ENCODE data around the gene CDHR3.

Gene CDHR3

DNA sequence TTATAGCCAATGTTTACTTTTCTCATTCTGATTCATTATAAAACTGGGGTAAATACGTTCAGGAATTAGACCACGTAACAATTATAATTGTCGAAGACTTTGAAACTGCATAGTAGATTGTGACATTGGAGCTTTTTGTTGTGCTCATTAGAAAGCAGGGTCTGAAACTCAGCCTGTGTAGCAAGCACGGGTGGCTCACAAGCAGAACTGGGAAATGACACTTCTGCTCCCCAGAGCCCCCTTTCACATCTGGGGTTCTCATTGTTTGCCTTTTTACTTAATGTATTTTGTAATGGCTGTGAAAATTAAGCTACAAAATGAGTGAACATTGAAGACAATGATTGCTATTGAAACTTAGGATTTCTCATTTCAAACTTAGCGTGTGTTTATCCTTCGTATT lies 72.9 kb downstream of the CDHR3 start:
- Histone ChIP-seq H3K4me1 (ENCODE audit: low read depth, poor library complexity, severe bottlenecking) (no peaks in the 10 kb centered on the region), H3K27ac (no peak overlapping the region), H3K27me3 (ENCODE audit: insufficient read depth, low read depth) (no peaks in the 10 kb centered on the region), H3K4me2 (no peak overlapping the region), H4K20me1 (ENCODE audit: insufficient read depth) (no peaks in the 10 kb centered on the region), H3K4me3 (IDR thresholded peaks at IDR 0.05; ENCODE audit: insufficient read depth, low read depth, low read length) (no peak overlapping the region), H3K79me2 (ENCODE audit: insufficient read depth, low read depth) (no peaks in the 10 kb centered on the region), H3K9ac (no peak overlapping the region), H2AFZ (ENCODE audit: low read depth) (no peak overlapping the region), H3K36me3 (ENCODE audit: insufficient read depth) (no peaks in the 10 kb centered on the region)
- TF ChIP-seq, protein P1, sequence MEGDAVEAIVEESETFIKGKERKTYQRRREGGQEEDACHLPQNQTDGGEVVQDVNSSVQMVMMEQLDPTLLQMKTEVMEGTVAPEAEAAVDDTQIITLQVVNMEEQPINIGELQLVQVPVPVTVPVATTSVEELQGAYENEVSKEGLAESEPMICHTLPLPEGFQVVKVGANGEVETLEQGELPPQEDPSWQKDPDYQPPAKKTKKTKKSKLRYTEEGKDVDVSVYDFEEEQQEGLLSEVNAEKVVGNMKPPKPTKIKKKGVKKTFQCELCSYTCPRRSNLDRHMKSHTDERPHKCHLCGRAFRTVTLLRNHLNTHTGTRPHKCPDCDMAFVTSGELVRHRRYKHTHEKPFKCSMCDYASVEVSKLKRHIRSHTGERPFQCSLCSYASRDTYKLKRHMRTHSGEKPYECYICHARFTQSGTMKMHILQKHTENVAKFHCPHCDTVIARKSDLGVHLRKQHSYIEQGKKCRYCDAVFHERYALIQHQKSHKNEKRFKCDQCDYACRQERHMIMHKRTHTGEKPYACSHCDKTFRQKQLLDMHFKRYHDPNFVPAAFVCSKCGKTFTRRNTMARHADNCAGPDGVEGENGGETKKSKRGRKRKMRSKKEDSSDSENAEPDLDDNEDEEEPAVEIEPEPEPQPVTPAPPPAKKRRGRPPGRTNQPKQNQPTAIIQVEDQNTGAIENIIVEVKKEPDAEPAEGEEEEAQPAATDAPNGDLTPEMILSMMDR (conservative IDR thresholded peaks at IDR 0.05; ENCODE audit: low read depth, low read length), result no peak

DNA sequence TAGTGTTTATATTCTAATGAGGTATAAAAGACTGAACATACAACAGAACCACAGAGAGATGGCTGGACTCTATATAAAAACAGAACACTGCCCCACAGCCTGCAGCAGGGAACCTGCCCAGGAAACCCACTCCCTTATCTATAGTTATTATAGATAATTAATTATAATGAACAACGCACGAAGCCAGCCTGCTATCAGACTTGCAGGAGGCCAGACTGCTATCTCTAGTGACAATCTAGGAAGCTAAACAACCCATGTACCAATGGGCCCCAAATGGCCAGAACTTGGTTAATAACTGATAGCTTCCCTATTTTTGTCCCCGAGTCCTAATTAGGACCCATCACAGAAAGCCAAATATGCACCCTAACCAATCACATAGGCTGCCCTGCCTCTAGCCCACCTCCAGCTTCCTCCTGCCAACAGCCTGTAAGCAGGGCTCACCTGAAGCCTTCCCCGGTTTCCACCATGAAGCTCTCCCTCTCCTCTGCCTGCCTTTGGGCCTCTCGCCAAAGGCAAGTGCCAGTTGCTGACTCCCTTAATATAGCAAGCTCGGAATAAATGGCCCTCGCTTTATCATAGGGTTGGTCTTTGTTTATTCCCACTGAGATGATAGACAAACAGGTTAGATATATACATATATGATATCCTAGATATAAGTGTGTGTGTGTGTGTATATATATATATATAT lies 74.6 kb downstream of the CDHR3 start:
- peaks cover 6% of the 10 kb centered on the region for H3K4me1 ChIP-seq (ENCODE audit: low read depth, poor library complexity, severe bottlenecking)
- no peak overlapping the region for H2AFZ ChIP-seq (ENCODE audit: low read depth)
- TF ChIP-seq, protein P1 (conservative IDR thresholded peaks at IDR 0.05; ENCODE audit: low read depth, low read length), result no peak
- no peaks in the 10 kb centered on the region for H3K36me3 ChIP-seq (ENCODE audit: insufficient read depth)
- H3K79me2 ChIP-seq (ENCODE audit: insufficient read depth, low read depth), result no peaks in the 10 kb centered on the region
- no peaks in the 10 kb centered on the region for H3K27me3 ChIP-seq (ENCODE audit: insufficient read depth, low read depth)
- no peak overlapping the region for H3K27ac ChIP-seq
- H3K9ac ChIP-seq, result no peak overlapping the region
- no peak overlapping the region for H3K4me3 ChIP-seq (IDR thresholded peaks at IDR 0.05; ENCODE audit: insufficient read depth, low read depth, low read length)
- no peaks in the 10 kb centered on the region for H4K20me1 ChIP-seq (ENCODE audit: insufficient read depth)
- no peak overlapping the region for H3K4me2 ChIP-seq

DNA sequence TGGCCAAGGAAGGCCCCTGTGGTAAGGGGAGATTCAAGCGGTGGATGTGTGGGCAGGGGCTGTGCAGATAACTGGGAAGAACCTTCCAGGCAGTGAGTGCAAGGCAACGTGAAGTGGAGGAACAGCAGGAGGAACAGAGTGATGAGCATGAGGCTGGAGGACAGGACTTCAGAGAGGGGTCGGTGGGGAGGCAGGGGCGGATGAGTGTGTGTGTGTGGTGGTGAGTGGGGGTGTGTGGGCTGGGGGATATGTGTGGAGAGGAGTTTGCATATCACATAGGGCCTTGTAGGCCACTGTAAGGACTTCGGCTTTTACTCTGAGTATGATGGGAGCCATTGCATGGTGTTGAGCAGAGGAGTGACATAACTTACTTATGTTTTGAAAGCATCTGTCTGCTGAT lies 75.2 kb downstream of the CDHR3 start:
- TF ChIP-seq, protein P1 (conservative IDR thresholded peaks at IDR 0.05; ENCODE audit: low read depth, low read length), result no peak

DNA sequence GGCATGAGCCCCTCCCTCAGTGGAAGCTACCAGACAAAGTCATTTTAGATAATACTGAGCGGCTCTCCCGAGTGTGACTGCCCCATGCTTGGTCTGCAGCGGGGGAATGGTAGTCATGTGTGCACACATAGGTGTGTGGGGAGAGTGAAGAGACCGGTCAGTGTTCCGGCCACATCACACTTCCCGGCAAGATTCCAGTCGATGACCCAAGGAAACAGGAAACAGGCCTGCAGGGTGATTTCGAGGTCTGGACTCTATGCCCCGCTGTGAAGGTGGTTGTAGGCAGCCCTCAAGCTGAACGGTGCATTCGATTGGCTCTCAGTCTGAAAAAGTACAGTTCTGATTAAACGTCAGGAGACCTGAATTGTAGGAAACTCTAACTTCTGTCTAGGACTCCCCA lies 75.9 kb downstream of the CDHR3 start:
- Histone ChIP-seq H3K27ac (no peak overlapping the region), H4K20me1 (ENCODE audit: insufficient read depth) (no peaks in the 10 kb centered on the region), H3K36me3 (ENCODE audit: insufficient read depth) (no peaks in the 10 kb centered on the region), H3K4me3 (IDR thresholded peaks at IDR 0.05; ENCODE audit: insufficient read depth, low read depth, low read length) (no peak overlapping the region), H2AFZ (ENCODE audit: low read depth) (no peak overlapping the region), H3K4me2 (no peak overlapping the region), H3K9ac (no peak overlapping the region), H3K27me3 (ENCODE audit: insufficient read depth, low read depth) (no peaks in the 10 kb centered on the region), H3K4me1 (ENCODE audit: low read depth, poor library complexity, severe bottlenecking) (peaks cover 7% of the 10 kb centered on the region), H3K79me2 (ENCODE audit: insufficient read depth, low read depth) (no peaks in the 10 kb centered on the region)
- TF ChIP-seq, protein P1 (conservative IDR thresholded peaks at IDR 0.05; ENCODE audit: low read depth, low read length), result no peak

More for the DNA sequence above, 75.2 kb downstream of the CDHR3 start:
- Histone ChIP-seq H3K36me3 (ENCODE audit: insufficient read depth) (no peaks in the 10 kb centered on the region), H2AFZ (ENCODE audit: low read depth) (no peak overlapping the region), H3K79me2 (ENCODE audit: insufficient read depth, low read depth) (no peaks in the 10 kb centered on the region), H3K4me1 (ENCODE audit: low read depth, poor library complexity, severe bottlenecking) (peaks cover 7% of the 10 kb centered on the region), H3K27me3 (ENCODE audit: insufficient read depth, low read depth) (no peaks in the 10 kb centered on the region), H4K20me1 (ENCODE audit: insufficient read depth) (no peaks in the 10 kb centered on the region), H3K4me3 (IDR thresholded peaks at IDR 0.05; ENCODE audit: insufficient read depth, low read depth, low read length) (no peak overlapping the region), H3K4me2 (no peak overlapping the region), H3K9ac (no peak overlapping the region), H3K27ac (no peak overlapping the region)
